ENCODE results near the gene GCNA. TPM values are rescaled to one million over a fixed set of nuclear protein-coding genes. Genes with fewer than 3 reads are reported as not detected.

GCNA gene
- total RNA-seq, 2 donors from 2014 or later = 5.1 to 5.4 TPM

- H3K27me3 ChIP-seq (replicated peaks; ENCODE audit: insufficient read depth) = no peaks in the 10 kb centered on the region
- H3K4me3 ChIP-seq = peak overlapping the region; percentile 33
- no peak for ATAC-seq (ENCODE audit: insufficient number of reproducible peaks, low FRiP score, low read depth)
- H3K9me3 ChIP-seq = no peaks in the 10 kb centered on the region
- H3K4me1 ChIP-seq (ENCODE audit: control insufficient read depth in 1 of 2, low read depth in 2 of 2) = peaks cover 33 to 71% of the 10 kb centered on the region in 2 donors
- H3K36me3 ChIP-seq = no peaks in the 10 kb centered on the region
- H3K27ac ChIP-seq = peak overlapping the region in 1 of 2 donors; percentile 74
- TF ChIP-seq CTCF (IDR thresholded peaks at IDR 0.05) = no peak
- DNase-seq (ENCODE audit: low spot score) = no peak
Observed at GRCh38 chrX:71541210-71542022, 36.8 kb upstream of the GCNA start.

GRCh38 chrX:71542411-71542810, 35.8 kb upstream of the GCNA start:
- H3K4me3 ChIP-seq = no peak overlapping the region
- H3K9me3 ChIP-seq = no peaks in the 10 kb centered on the region
- peak overlapping the region in 1 of 2 donors; percentile 74 for H3K27ac ChIP-seq
- H3K36me3 ChIP-seq = no peaks in the 10 kb centered on the region
- ATAC-seq (ENCODE audit: insufficient number of reproducible peaks, low FRiP score, low read depth) (no peak), DNase-seq (ENCODE audit: low spot score) (no peak)
- peaks cover 33 to 63% of the 10 kb centered on the region in 2 donors for H3K4me1 ChIP-seq (ENCODE audit: control insufficient read depth in 1 of 2, low read depth in 2 of 2)
- no peaks in the 10 kb centered on the region for H3K27me3 ChIP-seq (replicated peaks; ENCODE audit: insufficient read depth)
- TF ChIP-seq CTCF (IDR thresholded peaks at IDR 0.05) = no peak

- peaks cover 4% of the 10 kb centered on the region for H3K36me3 ChIP-seq
- H3K27me3 ChIP-seq (replicated peaks; ENCODE audit: insufficient read depth) = no peaks in the 10 kb centered on the region
- DNase-seq (ENCODE audit: low spot score) (no peak), ATAC-seq (ENCODE audit: insufficient number of reproducible peaks, low FRiP score, low read depth) (no peak)
- peak overlapping the region; percentile 20 for H3K4me3 ChIP-seq
- TF ChIP-seq CTCF (IDR thresholded peaks at IDR 0.05) = no peak
- H3K9me3 ChIP-seq = no peaks in the 10 kb centered on the region
- peak overlapping the region in 1 of 2 donors; percentile 74 for H3K27ac ChIP-seq
- peaks cover 33 to 59% of the 10 kb centered on the region in 2 donors for H3K4me1 ChIP-seq (ENCODE audit: control insufficient read depth in 1 of 2, low read depth in 2 of 2)
Observed at GRCh38 chrX:71542825-71543224, 35.4 kb upstream of the GCNA start.

- peak overlapping the region in 1 of 2 donors; percentile 74 for H3K27ac ChIP-seq
- peak overlapping the region; percentile 20 for H3K4me3 ChIP-seq
- TF ChIP-seq CTCF (IDR thresholded peaks at IDR 0.05) = no peak
- ATAC-seq (ENCODE audit: insufficient number of reproducible peaks, low FRiP score, low read depth) (peak; percentile 82), DNase-seq (ENCODE audit: low spot score) (no peak)
- H3K4me1 ChIP-seq (ENCODE audit: control insufficient read depth in 1 of 2, low read depth in 2 of 2) = peaks cover 33 to 54% of the 10 kb centered on the region in 2 donors
- H3K9me3 ChIP-seq = no peaks in the 10 kb centered on the region
- H3K27me3 ChIP-seq (replicated peaks; ENCODE audit: insufficient read depth) = no peaks in the 10 kb centered on the region
- H3K36me3 ChIP-seq = peaks cover 6% of the 10 kb centered on the region
Observed at GRCh38 chrX:71543316-71543715, 34.9 kb upstream of the GCNA start.

- Histone ChIP-seq H3K9me3 (no peaks in the 10 kb centered on the region), H3K4me1 (ENCODE audit: control insufficient read depth in 1 of 2, low read depth in 2 of 2) (peaks cover 22 to 35% of the 10 kb centered on the region in 2 donors), H3K4me3 (no peak overlapping the region), H3K27me3 (replicated peaks; ENCODE audit: insufficient read depth) (no peaks in the 10 kb centered on the region), H3K27ac (peak overlapping the region in 1 of 2 donors; percentile 35), H3K36me3 (peaks cover 6% of the 10 kb centered on the region)
- no peak for TF ChIP-seq CTCF (IDR thresholded peaks at IDR 0.05)
- DNase-seq (ENCODE audit: low spot score) (no peak), ATAC-seq (ENCODE audit: insufficient number of reproducible peaks, low FRiP score, low read depth) (no peak)
Observed at GRCh38 chrX:71545364-71545763, 32.9 kb upstream of the GCNA start.

All from thoracic aorta (tissue), 2 donors.